ENCODE data around the gene PANX1.

DNA sequence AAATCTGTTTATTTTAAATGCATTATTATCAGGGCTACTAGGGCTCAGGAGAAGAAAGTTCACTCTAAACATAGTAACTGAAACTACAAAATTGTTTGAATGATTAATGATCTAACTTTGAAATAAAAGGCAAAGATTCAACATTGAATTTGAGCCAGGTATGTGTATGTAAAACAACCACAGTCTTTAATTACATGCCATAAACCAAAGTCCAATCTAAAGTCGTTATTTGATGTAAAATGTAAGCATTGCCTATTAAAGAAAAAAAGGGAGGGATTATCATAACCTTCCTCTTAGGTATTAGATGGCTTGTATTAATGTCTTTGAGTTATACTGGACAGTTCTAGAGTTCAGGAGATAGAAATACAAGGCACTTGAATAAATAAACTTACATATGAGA lies 25.2 kb upstream of the PANX1 start:
- no peak for TF ChIP-seq EZH2 (IDR thresholded peaks at IDR 0.05; ENCODE audit: low read length, missing control alignments)
- TF ChIP-seq, protein P1, sequence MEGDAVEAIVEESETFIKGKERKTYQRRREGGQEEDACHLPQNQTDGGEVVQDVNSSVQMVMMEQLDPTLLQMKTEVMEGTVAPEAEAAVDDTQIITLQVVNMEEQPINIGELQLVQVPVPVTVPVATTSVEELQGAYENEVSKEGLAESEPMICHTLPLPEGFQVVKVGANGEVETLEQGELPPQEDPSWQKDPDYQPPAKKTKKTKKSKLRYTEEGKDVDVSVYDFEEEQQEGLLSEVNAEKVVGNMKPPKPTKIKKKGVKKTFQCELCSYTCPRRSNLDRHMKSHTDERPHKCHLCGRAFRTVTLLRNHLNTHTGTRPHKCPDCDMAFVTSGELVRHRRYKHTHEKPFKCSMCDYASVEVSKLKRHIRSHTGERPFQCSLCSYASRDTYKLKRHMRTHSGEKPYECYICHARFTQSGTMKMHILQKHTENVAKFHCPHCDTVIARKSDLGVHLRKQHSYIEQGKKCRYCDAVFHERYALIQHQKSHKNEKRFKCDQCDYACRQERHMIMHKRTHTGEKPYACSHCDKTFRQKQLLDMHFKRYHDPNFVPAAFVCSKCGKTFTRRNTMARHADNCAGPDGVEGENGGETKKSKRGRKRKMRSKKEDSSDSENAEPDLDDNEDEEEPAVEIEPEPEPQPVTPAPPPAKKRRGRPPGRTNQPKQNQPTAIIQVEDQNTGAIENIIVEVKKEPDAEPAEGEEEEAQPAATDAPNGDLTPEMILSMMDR (conservative IDR thresholded peaks at IDR 0.05 in 1 of 2, IDR thresholded peaks at IDR 0.05 in 1 of 2; ENCODE audit: low read depth in 1 of 2, low read length in 2 of 2), result no peak
